H1 (cell line): ENCODE measurements around the gene SH3RF3. TPM values are rescaled to one million over a fixed set of nuclear protein-coding genes. Genes with fewer than 3 reads are reported as not detected.

ENCODE experiments used
- CTCF ChIA-PET: fragments of 300-600 bp; sonication (Branson Sonifier 250); formaldehyde crosslinking; loops from one replicate; lab custom pipeline; 2021; ENCODE audit not compliant: partially characterized antibody; lab: Charles Lee
- POLR2A ChIA-PET: fragments of 300-600 bp; sonication (Branson Sonifier 250); formaldehyde crosslinking; loops from one replicate; lab custom pipeline; 2021; ENCODE audit warnings: inconsistent platforms; ENCODE audit not compliant: partially characterized antibody; lab: Charles Lee
- DNase-seq, 2 experiments: peaks; one replicate each; pipeline versions ENCODE4 v3.0.0 to v3.0.0-alpha.2; 2010 to 2022; ENCODE audit warnings: low spot score in 2 of 2, low read depth in 1 of 2, mixed read lengths in 1 of 2
- FAIRE-seq: peaks from 2 replicates; lab custom pipeline; 2011; peaks lifted over from hg19 to GRCh38; lab: Jason Lieb, UNC
- H2AFZ ChIP-seq: 2 replicates; pipeline ENCODE4 v1.8.1; 2012; ENCODE audit warnings: low read length, inconsistent platforms
- H2AK5ac ChIP-seq: 2 replicates; pipeline ENCODE4 v1.6.1; 2013; ENCODE audit warnings: low read depth, low read length
- H2BK120ac ChIP-seq: replicated peaks from 2 replicates; pipeline ENCODE3; 2013; ENCODE audit warnings: low read depth, low read length, inconsistent platforms
- H2BK12ac ChIP-seq: 2 replicates; pipeline ENCODE4 v1.6.1; 2013; ENCODE audit warnings: low read depth, low read length
- H2BK15ac ChIP-seq: 2 replicates; pipeline ENCODE4 v1.6.1; 2013; ENCODE audit warnings: low read length
- H2BK20ac ChIP-seq: 2 replicates; pipeline ENCODE4 v1.6.1; 2013; ENCODE audit warnings: low read length
- H2BK5ac ChIP-seq: 2 replicates; pipeline ENCODE4 v1.6.1; 2013; ENCODE audit warnings: low read depth, low read length
- H3K14ac ChIP-seq: 2 replicates; pipeline ENCODE4 v1.6.1; 2013; ENCODE audit warnings: inconsistent platforms; ENCODE audit not compliant: insufficient read length
- H3K18ac ChIP-seq: 2 replicates; pipeline ENCODE4 v1.6.1; 2013; ENCODE audit warnings: low read length; ENCODE audit errors: extremely low read depth
- H3K23ac ChIP-seq: 2 replicates; pipeline ENCODE4 v1.6.1; 2013; ENCODE audit warnings: inconsistent platforms; ENCODE audit not compliant: insufficient read length
- H3K23me2 ChIP-seq: 2 replicates; pipeline ENCODE4 v1.6.1; 2013; ENCODE audit warnings: low read depth, low read length
- H3K27ac ChIP-seq: 2 replicates; pipeline ENCODE4 v1.6.1; 2011; ENCODE audit warnings: low read depth, low read length, inconsistent platforms
- H3K27me3 ChIP-seq, 4 experiments: replicated peaks in 1 of 4; 1 replicate in 1 of 4; 2 replicates in 3 of 4; pipeline versions ENCODE4 v1.6.1 to v1.8.1; 2011 to 2013; ENCODE audit warnings: low read length in 3 of 4, mild to moderate bottlenecking in 3 of 4, inconsistent platforms in 2 of 4, mixed read lengths in 2 of 4, moderate library complexity in 1 of 4; ENCODE audit not compliant: control insufficient read depth in 3 of 4, insufficient read depth in 3 of 4; ENCODE audit errors: extremely low read depth in 1 of 4
- H3K36me3 ChIP-seq, 4 experiments: 2 replicates each; pipeline versions ENCODE4 v1.6.1 to v1.8.1; 2011 to 2013; ENCODE audit warnings: mild to moderate bottlenecking in 4 of 4, low read length in 3 of 4, moderate library complexity in 2 of 4, control low read depth in 1 of 4, inconsistent platforms in 1 of 4; ENCODE audit not compliant: insufficient read depth in 4 of 4, control insufficient read depth in 2 of 4
- H3K4ac ChIP-seq: replicated peaks from 2 replicates; pipeline ENCODE3; 2013; ENCODE audit warnings: low read length, low read depth, mixed read lengths, inconsistent platforms; ENCODE audit not compliant: insufficient read length
- H3K4me1 ChIP-seq, 4 experiments: replicated peaks in 1 of 4; 1 replicate in 1 of 4; 2 replicates in 3 of 4; pipeline versions ENCODE4 v1.6.1 to v1.8.1; 2011 to 2013; ENCODE audit warnings: low read length in 3 of 4, inconsistent platforms in 2 of 4, mixed read lengths in 1 of 4; ENCODE audit not compliant: insufficient read depth in 4 of 4, control insufficient read depth in 3 of 4
- H3K4me2 ChIP-seq, 2 experiments: 2 replicates each; pipeline versions ENCODE4 v1.6.1 to v1.8.1; 2011 to 2013; ENCODE audit warnings: low read depth in 2 of 2, low read length in 2 of 2, control low read depth in 1 of 2, inconsistent platforms in 1 of 2, mild to moderate bottlenecking in 1 of 2; ENCODE audit not compliant: insufficient read depth in 1 of 2
- H3K4me3 ChIP-seq, 4 experiments: fragments of 200-600, 300-600 bp in 1 of 4; sonication (generic), shearing (Covaris generic), sonication (Bioruptor Twin) in 1 of 4; 2 replicates each; pipeline versions ENCODE4 v1.5.1 to v1.8.1; 2011 to 2016; ENCODE audit warnings: low read length in 4 of 4, low read depth in 3 of 4, control low read depth in 2 of 4, inconsistent platforms in 2 of 4, mild to moderate bottlenecking in 2 of 4, mixed read lengths in 1 of 4, moderate library complexity in 1 of 4; ENCODE audit not compliant: insufficient read depth in 2 of 4; ENCODE audit errors: extremely low read depth in 1 of 4
- H3K56ac ChIP-seq: replicated peaks from 2 replicates; pipeline ENCODE3; 2013; ENCODE audit warnings: low read depth, mild to moderate bottlenecking, mixed read lengths, low read length, inconsistent platforms; ENCODE audit not compliant: insufficient read length
- H3K79me1 ChIP-seq: 2 replicates; pipeline ENCODE4 v1.6.1; 2013; ENCODE audit warnings: low read depth, low read length, control low read depth
- H3K79me2 ChIP-seq, 2 experiments: 2 replicates each; pipeline versions ENCODE4 v1.6.1 to v1.8.1; 2012 to 2013; ENCODE audit warnings: low read length in 2 of 2, mild to moderate bottlenecking in 2 of 2, inconsistent platforms in 1 of 2; ENCODE audit not compliant: insufficient read depth in 2 of 2, control insufficient read depth in 1 of 2
- H3K9ac ChIP-seq, 4 experiments: replicated peaks in 1 of 4; 1 replicate in 1 of 4; 2 replicates in 3 of 4; pipeline versions ENCODE4 v1.6.1 to v1.8.1; 2011 to 2013; ENCODE audit warnings: low read depth in 3 of 4, low read length in 3 of 4, control low read depth in 2 of 4, mild to moderate bottlenecking in 2 of 4, moderate library complexity in 2 of 4, inconsistent platforms in 1 of 4; ENCODE audit errors: extremely low read depth in 1 of 4
- H3K9me3 ChIP-seq, 2 experiments: 2 replicates each; pipeline versions ENCODE4 v1.6.1 to v1.8.1; 2012 to 2013; ENCODE audit warnings: mild to moderate bottlenecking in 2 of 2, moderate library complexity in 2 of 2, control low read depth in 1 of 2, inconsistent platforms in 1 of 2, low read depth in 1 of 2, low read length in 1 of 2, mixed read lengths in 1 of 2; ENCODE audit not compliant: insufficient read depth in 2 of 2
- H4K20me1 ChIP-seq, 2 experiments: replicated peaks in 1 of 2; 2 replicates each; pipeline versions ENCODE3 to v1.8.1; 2011 to 2013; ENCODE audit warnings: inconsistent platforms in 2 of 2, low read length in 2 of 2, mild to moderate bottlenecking in 1 of 2; ENCODE audit not compliant: insufficient read depth in 2 of 2, control insufficient read depth in 1 of 2
- H4K5ac ChIP-seq: 2 replicates; pipeline ENCODE4 v1.6.1; 2013; ENCODE audit warnings: low read length, low read depth, mixed read lengths, inconsistent platforms; ENCODE audit not compliant: insufficient read length
- H4K8ac ChIP-seq: 2 replicates; pipeline ENCODE4 v1.8.0; 2013; ENCODE audit warnings: mild to moderate bottlenecking, moderate library complexity, low read length, inconsistent platforms; ENCODE audit not compliant: insufficient read depth; ENCODE audit errors: extremely low read depth
- H4K91ac ChIP-seq: replicated peaks from 2 replicates; pipeline ENCODE3; 2013; ENCODE audit warnings: low read length, mixed read lengths, inconsistent platforms; ENCODE audit not compliant: insufficient read length
- CTBP2 ChIP-seq: IDR thresholded peaks from 2 replicates; pipeline ENCODE4 v1.7.0; 2011; ENCODE audit warnings: borderline replicate concordance, mild to moderate bottlenecking, moderate library complexity, mixed read lengths, low read length; ENCODE audit not compliant: insufficient read depth, insufficient read length
- EZH2 ChIP-seq: fragments of 200-600 bp; sonication (generic); IDR thresholded peaks from 2 replicates; pipeline ENCODE4 v1.7.1; 2012; ENCODE audit warnings: low read depth, mild to moderate bottlenecking, moderate library complexity, low read length, inconsistent platforms; ENCODE audit not compliant: severe bottlenecking
- GTF2F1 ChIP-seq: IDR thresholded peaks from 2 replicates; pipeline ENCODE4 v1.6.1; 2012; ENCODE audit warnings: low read depth, low read length, improper control_type of control experiment, borderline replicate concordance
- NRF1 ChIP-seq: IDR thresholded peaks from 2 replicates; pipeline ENCODE4 v1.6.1; 2011; ENCODE audit warnings: mild to moderate bottlenecking, low read depth, low read length, improper control_type of control experiment
- RAD21 ChIP-seq, 2 experiments: IDR thresholded peaks in 1 of 2; conservative IDR thresholded peaks in 1 of 2; 2 replicates each; pipeline ENCODE4 v1.6.1; 2011; ENCODE audit warnings: low read depth in 2 of 2, low read length in 2 of 2, improper control_type of control experiment in 1 of 2, inconsistent platforms in 1 of 2, mild to moderate bottlenecking in 1 of 2, moderate library complexity in 1 of 2
- RNF2 ChIP-seq: fragments of 200-900, 300-1000 bp; sonication (generic); IDR thresholded peaks from 2 replicates; pipeline ENCODE4 v1.7.1; 2016; ENCODE audit warnings: borderline replicate concordance, low read depth, mild to moderate bottlenecking, antibody characterized with exemption, low read length; ENCODE audit not compliant: poor library complexity, severe bottlenecking; ENCODE audit errors: missing control alignments
- WGBS, 2 experiments: shearing (Covaris generic) in 1 of 2; methylation state at CpG; one replicate each; pipeline versions ENCODE4 v1.1.6 to v1.1.7; 2013 to 2015; ENCODE audit warnings: low lambda C conversion rate in 2 of 2, mixed read lengths in 2 of 2, inconsistent platforms in 1 of 2, low coverage in 1 of 2, missing lambda C conversion rate in 1 of 2; ENCODE audit not compliant: insufficient replicate concordance in 2 of 2, insufficient coverage in 1 of 2, insufficient read length in 1 of 2; ENCODE audit errors: extremely low coverage in 1 of 2, missing lambda C conversion rate in 1 of 2; 5-methylcytosine and 5-hydroxymethylcytosine counted together
- polyA plus RNA-seq, 7 experiments: library from polyadenylated mRNA; depleted of rRNA in 3 of 7; stranded (reverse) in 5 of 7; unstranded in 2 of 7; fragments of >200 nt in 5 of 7; fragments of 200-250 nt in 2 of 7; gene quantifications; 1 replicate in 5 of 7; 2 replicates in 1 of 7; 4 replicates in 1 of 7; pipeline versions ENCODE4 v1.2.1 to v1.2.3, GENCODE V29; 2011 to 2013; ENCODE audit warnings: missing spikeins in 2 of 7, mixed read lengths in 2 of 7
- total RNA-seq: library from RNA; stranded (reverse); fragmentation: NEBNext Ultra II Directional; extraction: Animal tissue kit (Norgen Biotek cat#: 25700); gene quantifications from 2 replicates; pipeline ENCODE4 v1.2.1, GENCODE V29; 2021

The SH3RF3 gene
- total and polyA plus RNA-seq, 2 of the 8 experiments (the other 6 are each of a cell fraction or from before 2014, with no cell fraction given) = 0.11 to 0.65 TPM

DNA sequence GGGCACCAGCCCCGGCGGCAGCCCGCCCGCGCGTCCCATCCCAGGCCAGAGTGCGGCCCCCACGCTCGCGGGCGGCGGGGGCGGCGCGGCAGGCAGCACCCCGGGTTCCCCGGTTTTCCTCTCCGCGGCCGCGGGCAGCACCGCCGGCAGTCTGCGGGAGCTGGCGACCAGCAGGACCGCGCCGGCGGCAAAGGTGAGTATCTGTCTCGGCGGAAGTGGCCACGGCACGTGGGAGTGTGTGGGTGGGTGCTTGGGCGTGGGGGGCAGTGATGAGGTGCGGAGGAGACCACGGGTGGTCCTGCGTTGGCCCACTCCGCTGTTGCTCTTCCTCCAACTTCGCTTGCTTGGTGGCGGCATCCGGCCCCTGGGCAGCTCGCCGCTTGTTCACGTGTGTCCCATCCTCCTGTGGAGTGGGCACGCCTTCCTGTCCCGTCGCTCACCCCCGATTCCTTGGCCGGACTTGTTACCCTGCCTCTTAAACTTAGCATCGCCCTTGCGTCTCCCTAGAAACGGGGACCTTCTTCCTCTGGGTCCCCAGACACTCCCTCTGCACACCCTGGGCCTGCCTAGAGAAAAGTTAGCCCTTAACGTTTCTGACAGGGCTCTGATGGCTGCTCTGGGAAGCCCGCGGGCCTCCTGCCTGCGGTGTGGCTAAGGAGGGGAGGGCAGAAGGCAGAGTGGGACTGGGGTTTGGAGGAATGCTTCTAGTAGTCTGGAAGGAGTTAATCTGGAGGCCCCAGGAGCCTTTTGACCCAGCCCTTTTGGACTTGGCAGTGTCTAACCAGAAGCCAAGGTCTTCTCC lies 1.1 kb downstream of the SH3RF3 start:
- Histone ChIP-seq H3K4ac (no peak overlapping the region), H3K4me2 (peak overlapping the region; percentile 86 to 100; a peak in 3 of 4 replicates), H2AFZ (no peak overlapping the region), H3K36me3 (peaks cover 0 to 14% (median 0%) of the 10 kb centered on the region in 4 experiments; a peak in 1 of 8 replicates), H3K27ac (no peak overlapping the region), H3K4me1 (peaks cover 0 to 19% (median 3%) of the 10 kb centered on the region in 4 experiments; a peak in 5 of 7 replicates), H4K91ac (no peak overlapping the region), H3K9me3 (no peaks in the 10 kb centered on the region), H3K79me2 (no peaks in the 10 kb centered on the region), H3K14ac (no peak overlapping the region), H4K8ac (peak overlapping the region; percentile 83), H4K20me1 (peaks cover 3 to 5% of the 10 kb centered on the region in 2 experiments), H3K27me3 (peaks cover 20 to 53% (median 34%) of the 10 kb centered on the region in 4 experiments), H2BK15ac (no peak overlapping the region), H3K23me2 (peaks cover 15% of the 10 kb centered on the region; the same call in 1 of the 2 replicates), H3K56ac (no peak overlapping the region), H2BK12ac (no peak overlapping the region), H3K4me3 (peak overlapping the region in 1 of 4 experiments; percentile 64; a peak in 2 of 8 replicates), H2BK120ac (no peak overlapping the region), H4K5ac (no peak overlapping the region), H2AK5ac (no peak overlapping the region), H2BK5ac (no peak overlapping the region), H3K23ac (no peak overlapping the region), H2BK20ac (no peak overlapping the region), H3K79me1 (no peaks in the 10 kb centered on the region), H3K18ac (no peak overlapping the region), H3K9ac (no peak overlapping the region)
- TF ChIP-seq NRF1 = no peak
- TF ChIP-seq RAD21 (IDR thresholded peaks at IDR 0.05 in 1 of 2, conservative IDR thresholded peaks at IDR 0.05 in 1 of 2; ENCODE audit: low read depth in 2 of 2, low read length in 2 of 2) = peak in 1 of 2 experiments; percentile 1; a peak in 1 of 4 replicates
- TF ChIP-seq CTBP2 = no peak
- no peak for TF ChIP-seq GTF2F1
- TF ChIP-seq EZH2 = peak; percentile 32
- TF ChIP-seq RNF2 = no peak
- FAIRE-seq = no peak
- WGBS, 2 experiments = 47% methylated on average over 41 of the region's 56 CpGs; no CpG with 5 or more reads in 1 of the 2 experiments
- POLR2A ChIA-PET = no interaction called here
- CTCF ChIA-PET = interaction anchor here (0.9 to 5.9 kb wide), 3 partner anchors 78 to 378 kb away, joined by 3 to 45 read pairs (median 3); no protein-coding TSS in a partner anchor
- peak in 1 of 2 experiments; percentile 53 for DNase-seq
